ES-I3 (cell line): ENCODE results near the gene ACADVL.

Source experiments
- H3K36me3 ChIP-seq: 2 replicates; pipeline ENCODE4 v1.6.1; 2013; ENCODE audit warnings: mild to moderate bottlenecking, low read length, control low read depth, moderate library complexity; ENCODE audit not compliant: insufficient read depth
- H3K4me1 ChIP-seq: 2 replicates; pipeline ENCODE4 v1.6.1; 2013; ENCODE audit warnings: mild to moderate bottlenecking, control low read depth, low read length; ENCODE audit not compliant: insufficient read depth
- H3K9ac ChIP-seq: 2 replicates; pipeline ENCODE4 v1.6.1; 2013; ENCODE audit warnings: low read depth, mild to moderate bottlenecking, low read length, moderate library complexity
- H3K9me3 ChIP-seq: 2 replicates; pipeline ENCODE4 v1.6.1; 2013; ENCODE audit warnings: mild to moderate bottlenecking, low read length, moderate library complexity; ENCODE audit not compliant: control insufficient read depth, insufficient read depth

ACADVL gene

GRCh38 chr17:7252176-7253043 lies 32.7 kb downstream of the ACADVL start, which contains the start of gene ELP5:
TSS of gene ELP5 (plus strand) at chr17:7252215. CDS start at chr17:7252551, 336 bp downstream.
- Histone ChIP-seq H3K9ac (peak within 1 kb of the TSS; percentile 99), H3K9me3 (no peaks in the 10 kb centered on the region), H3K4me1 (no peaks in the 10 kb centered on the region), H3K36me3 (peaks cover 14% of the 10 kb centered on the region)

- Histone ChIP-seq H3K4me1 (no peaks in the 10 kb centered on the region), H3K9ac (peak overlapping the region; percentile 99), H3K9me3 (no peaks in the 10 kb centered on the region), H3K36me3 (peaks cover 16% of the 10 kb centered on the region)
Observed at GRCh38 chr17:7253082-7253481, 33.3 kb downstream of the ACADVL start.

GRCh38 chr17:7254511-7254910 lies 34.8 kb downstream of the ACADVL start:
- H3K4me1 ChIP-seq, result no peaks in the 10 kb centered on the region
- H3K36me3 ChIP-seq, result peaks cover 23% of the 10 kb centered on the region
- H3K9me3 ChIP-seq, result no peaks in the 10 kb centered on the region
- H3K9ac ChIP-seq, result no peak overlapping the region

- Histone ChIP-seq H3K9me3 (no peaks in the 10 kb centered on the region), H3K4me1 (no peaks in the 10 kb centered on the region), H3K9ac (no peak overlapping the region), H3K36me3 (peaks cover 23% of the 10 kb centered on the region)
Observed at GRCh38 chr17:7256766-7257456, 37.2 kb downstream of the ACADVL start.

DNA sequence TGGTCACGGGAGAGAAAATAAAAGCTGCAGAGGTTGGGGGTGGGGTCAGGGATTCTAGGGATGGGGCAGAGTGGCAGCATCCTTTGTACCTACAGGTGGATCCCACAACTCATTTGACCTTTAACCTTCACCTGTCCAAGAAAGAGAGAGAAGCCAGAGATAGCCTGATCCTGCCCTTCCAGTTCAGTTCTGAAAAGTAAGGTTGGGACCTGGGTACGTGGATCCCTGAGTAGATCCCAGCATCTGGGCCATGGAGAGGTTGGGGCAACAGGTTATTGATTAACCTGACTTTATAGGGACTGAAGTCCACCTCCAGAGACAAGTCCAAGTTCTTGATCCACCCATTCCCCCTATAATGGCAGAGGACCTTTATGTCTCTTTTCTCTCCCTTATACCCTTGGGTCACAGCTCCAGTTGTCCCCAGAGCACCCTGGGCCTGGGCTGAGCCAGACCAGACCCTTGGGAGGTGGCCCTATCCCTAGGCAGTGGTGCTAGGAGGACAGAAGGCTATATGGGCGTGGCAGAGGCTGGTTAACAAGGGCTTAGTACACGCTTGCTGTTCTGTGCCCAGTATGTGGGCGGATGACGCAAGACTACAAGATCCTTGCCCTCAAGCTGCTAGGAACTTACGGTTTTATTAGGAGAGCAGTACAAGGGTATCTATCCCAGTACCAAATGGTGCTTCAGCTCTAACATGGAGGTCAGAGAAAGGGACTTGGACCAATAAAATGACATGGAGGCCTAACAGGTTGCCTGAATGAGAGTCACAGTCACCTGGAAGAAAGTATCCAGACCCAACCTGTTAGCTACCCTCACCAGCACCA lies 39.2 kb downstream of the ACADVL start:
- H3K36me3 ChIP-seq, result peaks cover 23% of the 10 kb centered on the region
- H3K9me3 ChIP-seq, result no peaks in the 10 kb centered on the region
- peaks cover 3% of the 10 kb centered on the region; the same call in 1 of the 2 replicates for H3K4me1 ChIP-seq
- no peak overlapping the region for H3K9ac ChIP-seq

GRCh38 chr17:7259555-7259889 lies 39.8 kb downstream of the ACADVL start:
- Histone ChIP-seq H3K9me3 (no peaks in the 10 kb centered on the region), H3K9ac (no peak overlapping the region), H3K4me1 (peaks cover 5% of the 10 kb centered on the region; the same call in 1 of the 2 replicates), H3K36me3 (peaks cover 18% of the 10 kb centered on the region)

DNA sequence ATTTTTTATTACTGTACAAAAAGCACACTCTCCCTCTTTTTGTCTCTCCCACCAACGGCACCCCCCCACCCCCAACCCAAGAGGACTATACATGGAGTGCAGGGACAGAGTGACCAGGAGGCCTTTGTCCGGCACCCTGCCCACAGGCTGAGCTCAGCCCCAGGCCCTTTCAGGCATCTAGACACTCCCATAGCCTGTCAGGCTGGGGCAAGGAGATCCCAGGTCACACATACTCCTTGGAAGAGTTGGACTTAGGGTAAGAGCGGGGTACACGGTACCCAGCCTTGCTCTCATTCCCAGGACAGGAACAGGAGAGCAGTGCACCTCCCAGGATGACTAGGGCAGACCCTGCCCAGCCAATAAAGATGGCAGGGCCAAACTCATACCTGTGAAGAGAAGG lies 40.4 kb downstream of the ACADVL start:
- peak overlapping the region; percentile 94; the same call in 1 of the 2 replicates for H3K9ac ChIP-seq
- H3K4me1 ChIP-seq, result peaks cover 5% of the 10 kb centered on the region; the same call in 1 of the 2 replicates
- H3K9me3 ChIP-seq, result no peaks in the 10 kb centered on the region
- peaks cover 15% of the 10 kb centered on the region; the same call in 1 of the 2 replicates for H3K36me3 ChIP-seq

- Histone ChIP-seq H3K4me1 (peaks cover 5% of the 10 kb centered on the region; the same call in 1 of the 2 replicates), H3K36me3 (peaks cover 15% of the 10 kb centered on the region; the same call in 1 of the 2 replicates), H3K9me3 (no peaks in the 10 kb centered on the region), H3K9ac (peak overlapping the region; percentile 94)
Observed at GRCh38 chr17:7260651-7261378, 41.1 kb downstream of the ACADVL start.

DNA sequence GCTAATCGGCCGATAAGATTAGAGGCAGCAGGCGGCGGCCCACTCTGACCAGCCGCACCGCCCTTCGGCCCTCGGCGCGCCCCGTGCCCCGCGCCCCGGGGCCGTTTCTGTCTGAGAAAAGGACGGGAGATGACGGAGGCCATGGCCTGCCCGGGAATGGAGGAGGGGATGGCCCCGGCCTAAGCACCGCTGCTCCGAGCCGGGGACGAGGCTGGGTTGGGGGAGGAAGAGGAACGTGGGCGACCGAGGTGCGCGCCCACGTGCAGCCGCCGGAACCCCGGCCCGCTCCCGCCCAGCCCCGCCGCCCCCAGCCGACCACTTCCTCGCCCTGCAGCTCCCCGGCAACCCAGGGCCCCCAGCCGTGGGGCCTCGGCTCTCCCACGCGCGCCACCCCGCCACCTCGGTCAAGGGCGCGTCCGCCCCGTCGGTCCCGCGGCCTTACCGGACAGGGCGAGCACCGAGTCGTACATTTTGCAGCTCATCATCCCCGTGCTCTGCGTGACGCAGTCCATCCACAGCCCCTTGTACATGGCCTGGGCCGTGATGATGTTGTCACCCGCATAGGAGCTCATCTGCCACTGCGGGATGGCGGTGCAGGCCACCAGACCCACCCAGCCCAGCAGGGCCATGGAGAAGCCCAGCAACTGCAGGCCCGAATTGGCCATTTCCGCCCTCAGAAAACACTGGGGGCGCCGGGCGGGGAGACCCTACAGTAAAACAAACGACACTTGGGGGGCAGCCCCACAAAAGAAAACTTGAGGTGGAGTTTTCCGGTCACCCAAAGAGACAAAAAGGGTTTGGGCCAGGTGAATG lies 41.8 kb downstream of the ACADVL start:
- peak overlapping the region; percentile 94 for H3K9ac ChIP-seq
- peaks cover 10% of the 10 kb centered on the region; the same call in 1 of the 2 replicates for H3K4me1 ChIP-seq
- peaks cover 13% of the 10 kb centered on the region; the same call in 1 of the 2 replicates for H3K36me3 ChIP-seq
- H3K9me3 ChIP-seq, result no peaks in the 10 kb centered on the region

GRCh38 chr17:7262192-7262934 lies 42.6 kb downstream of the ACADVL start, which contains the start of gene CLDN7:
TSS of gene CLDN7 (minus strand) at chr17:7262478. CDS start at chr17:7262043, 435 bp downstream.
- H3K4me1 ChIP-seq, result peaks cover 13% of the 10 kb centered on the region; the same call in 1 of the 2 replicates
- peak within 1 kb of the TSS; percentile 94 for H3K9ac ChIP-seq
- no peaks in the 10 kb centered on the region for H3K9me3 ChIP-seq
- H3K36me3 ChIP-seq, result peaks cover 10% of the 10 kb centered on the region; the same call in 1 of the 2 replicates

DNA sequence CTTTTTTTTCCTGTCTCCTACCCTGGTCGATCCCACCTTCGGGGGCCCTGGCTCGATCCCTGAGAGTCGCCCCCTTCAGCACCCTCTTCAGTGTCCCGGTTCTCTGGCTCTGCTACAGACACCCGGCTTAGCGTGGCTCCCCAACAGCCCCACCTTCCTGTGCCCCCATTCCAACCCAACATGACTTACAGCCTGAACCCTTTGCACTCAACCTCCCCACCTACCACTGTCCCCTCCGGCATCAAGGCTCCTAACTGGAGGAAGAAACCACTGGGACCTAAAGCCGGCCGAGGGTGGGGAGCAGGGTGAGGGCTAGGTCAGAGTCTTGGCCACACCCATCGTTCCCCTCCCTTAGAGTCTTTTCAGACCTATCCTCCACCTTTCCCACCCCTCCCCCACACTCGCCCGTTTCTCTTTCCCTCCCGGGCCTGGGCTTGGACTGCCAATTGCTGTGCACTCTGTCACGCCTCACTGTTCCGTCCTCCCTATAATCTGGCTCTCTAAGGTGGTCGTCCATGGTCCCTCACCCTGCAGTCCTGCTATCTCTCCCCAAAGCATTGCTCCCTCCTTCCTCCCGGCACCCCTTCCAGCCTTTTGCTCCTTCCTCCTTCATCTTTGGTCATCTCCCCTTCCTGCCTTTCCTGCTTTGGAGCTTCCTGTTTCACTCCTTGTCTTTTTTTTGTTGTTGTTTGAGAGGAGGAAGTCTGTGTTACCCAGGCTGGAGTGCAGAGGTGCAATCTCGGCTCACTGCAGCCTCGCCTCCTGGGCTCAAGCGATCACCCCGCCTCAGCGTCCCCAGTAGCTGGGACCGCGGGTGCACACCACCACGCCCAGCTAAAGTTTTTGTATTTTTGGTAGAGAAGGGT lies 43.4 kb downstream of the ACADVL start:
- H3K9me3 ChIP-seq, result no peaks in the 10 kb centered on the region
- H3K9ac ChIP-seq, result peak overlapping the region; percentile 94
- H3K4me1 ChIP-seq, result peaks cover 13% of the 10 kb centered on the region; the same call in 1 of the 2 replicates
- H3K36me3 ChIP-seq, result peaks cover 7% of the 10 kb centered on the region; the same call in 1 of the 2 replicates

GRCh38 chr17:7263801-7264078 lies 44.0 kb downstream of the ACADVL start:
- Histone ChIP-seq H3K4me1 (peaks cover 13% of the 10 kb centered on the region; the same call in 1 of the 2 replicates), H3K9ac (peak overlapping the region; percentile 94; the same call in 1 of the 2 replicates), H3K36me3 (peaks cover 6% of the 10 kb centered on the region; the same call in 1 of the 2 replicates), H3K9me3 (no peaks in the 10 kb centered on the region)
